Midbrain (tissue), 1 donor: ENCODE measurements around the gene ZNF132.
"Not testable (repeated sequence)": the region's sequence is repeated elsewhere in the genome, so short reads cannot be mapped to it uniquely, and the experiment has no call there.

Source experiments
- DNase-seq: peaks from one replicate; lab custom pipeline; 2025; lab: John Stamatoyannopoulos, UW

Gene ZNF132

GRCh38 chr19:58406818-58407657 is 32.9 kb downstream of the ZNF132 start:
- DNase-seq, result no peak

GRCh38 chr19:58403920-58404478 is 36.0 kb downstream of the ZNF132 start:
- DNase-seq, result not testable (repeated sequence)

GRCh38 chr19:58401840-58402421 is 38.0 kb downstream of the ZNF132 start:
- DNase-seq, result no peak

GRCh38 chr19:58400916-58401839 is 38.8 kb downstream of the ZNF132 start:
- DNase-seq, result peak; percentile 99

GRCh38 chr19:58400316-58400915 is 39.5 kb downstream of the ZNF132 start:
- DNase-seq, result peak; percentile 19

GRCh38 chr19:58399903-58400302 is 40.0 kb downstream of the ZNF132 start:
- DNase-seq, result no peak

- DNase-seq, result no peak
Observed at GRCh38 chr19:58398545-58398944, 41.4 kb downstream of the ZNF132 start.

- no peak for DNase-seq
Observed at GRCh38 chr19:58398087-58398486, 41.9 kb downstream of the ZNF132 start.

- DNase-seq, result no peak
Observed at GRCh38 chr19:58397533-58398037, 42.4 kb downstream of the ZNF132 start.

- no peak for DNase-seq
Observed at GRCh38 chr19:58396691-58397532, 43.0 kb downstream of the ZNF132 start.

GRCh38 chr19:58395979-58396627 is 43.9 kb downstream of the ZNF132 start:
- no peak for DNase-seq

- DNase-seq, result no peak
Observed at GRCh38 chr19:58395220-58395978, 44.6 kb downstream of the ZNF132 start, which contains the start of gene RNF225. RNF225 (plus strand) TSS chr19:58395656; CDS start chr19:58396090, 434 bp downstream.

GRCh38 chr19:58394821-58395219 is 45.1 kb downstream of the ZNF132 start:
- no peak for DNase-seq

GRCh38 chr19:58393725-58394033 is 46.3 kb downstream of the ZNF132 start:
- no peak for DNase-seq

GRCh38 chr19:58392945-58393724 is 46.8 kb downstream of the ZNF132 start:
- DNase-seq, result no peak

- no peak for DNase-seq
Observed at GRCh38 chr19:58388175-58388526, 51.8 kb downstream of the ZNF132 start.

- no peak for DNase-seq
Observed at GRCh38 chr19:58387338-58388174, 52.4 kb downstream of the ZNF132 start.
